B cell (primary cell): ENCODE data around the gene TBC1D2. TPM values are rescaled to one million over a fixed set of nuclear protein-coding genes. Genes with fewer than 3 reads are reported as not detected.

Experiments
- ATAC-seq: fragments of 200-7000 bp; cut with Tn5 transposase; one replicate; pipeline ENCODE4 v1.10.0; 2021; ENCODE audit warnings: low read depth, mild to moderate bottlenecking, moderate number of reproducible peaks, moderate library complexity
- CTCF ChIA-PET: fragments of 350-600 bp; sonication (Branson Sonifier 250); formaldehyde crosslinking; loops from one replicate; lab custom pipeline; 2021; ENCODE audit warnings: antibody characterized with exemption, inconsistent platforms; lab: Charles Lee
- POLR2A ChIA-PET: fragments of 350-600 bp; sonication (Branson Sonifier 250); formaldehyde crosslinking; loops from one replicate; lab custom pipeline; 2021; ENCODE audit warnings: antibody characterized with exemption; lab: Charles Lee
- DNase-seq: peaks from one replicate; pipeline ENCODE4 v3.0.0; 2013
- H2AFZ ChIP-seq: 2 replicates; pipeline ENCODE4 v1.6.1; 2012; ENCODE audit warnings: mild to moderate bottlenecking, low read depth, low read length; ENCODE audit not compliant: insufficient read depth, poor library complexity, severe bottlenecking
- H3K27ac ChIP-seq, 2 donors: 1 replicate in 1 of 2; 2 replicates in 1 of 2; pipeline ENCODE4 v1.5.1; 2012 to 2013; ENCODE audit warnings: low read length in 2 of 2, mild to moderate bottlenecking in 2 of 2, moderate library complexity in 1 of 2
- H3K27me3 ChIP-seq, 4 experiments: fragments of 200-600 bp in 1 of 4; sonication (generic) in 1 of 4; replicated peaks in 1 of 4; 1 replicate in 2 of 4; 2 replicates in 2 of 4; pipeline versions ENCODE4 v1.6.1 to v1.7.0; 2013 to 2016; ENCODE audit warnings: low read length in 3 of 4, mild to moderate bottlenecking in 2 of 4, mixed read lengths in 1 of 4, moderate library complexity in 1 of 4; ENCODE audit not compliant: insufficient read depth in 4 of 4, control insufficient read depth in 3 of 4; ENCODE audit errors: control extremely low read depth in 1 of 4
- H3K36me3 ChIP-seq, 2 experiments: replicated peaks in 1 of 2; 1 replicate in 1 of 2; 2 replicates in 1 of 2; pipeline versions ENCODE4 v1.6.1 to v1.7.1; 2013; ENCODE audit warnings: low read length in 1 of 2; ENCODE audit not compliant: insufficient read depth in 2 of 2, control insufficient read depth in 1 of 2; ENCODE audit errors: control extremely low read depth in 1 of 2, extremely low read depth in 1 of 2
- H3K4me1 ChIP-seq, 2 donors: fragments of 200-600 bp in 1 of 2; sonication (generic) in 1 of 2; 1 replicate in 1 of 2; 2 replicates in 1 of 2; pipeline versions ENCODE4 v1.5.1 to v1.6.1; 2013 to 2017; ENCODE audit warnings: low read length in 2 of 2; ENCODE audit not compliant: control insufficient read depth in 2 of 2, insufficient read depth in 2 of 2
- H3K4me2 ChIP-seq: replicated peaks from 2 replicates; pipeline ENCODE3; 2012; ENCODE audit warnings: mild to moderate bottlenecking, low read depth, low read length; ENCODE audit not compliant: poor library complexity, severe bottlenecking
- H3K4me3 ChIP-seq, 5 experiments: fragments of 200-600 bp in 1 of 5; sonication (generic) in 1 of 5; 1 replicate in 3 of 5; 2 replicates in 2 of 5; pipeline versions ENCODE4 v1.5.1 to v1.7.0; 2011 to 2016; ENCODE audit warnings: low read length in 4 of 5, mild to moderate bottlenecking in 4 of 5, low read depth in 2 of 5, control low read depth in 1 of 5, moderate library complexity in 1 of 5; ENCODE audit not compliant: insufficient read depth in 1 of 5; ENCODE audit errors: control extremely low read depth in 1 of 5, extremely low read depth in 1 of 5
- H3K79me2 ChIP-seq: fragments of 200-600 bp; sonication (generic); one replicate; pipeline ENCODE4 v1.6.0; 2016; ENCODE audit warnings: low read length; ENCODE audit not compliant: control insufficient read depth, insufficient read depth
- H3K9ac ChIP-seq: fragments of 200-600 bp; sonication (generic); 2 replicates; pipeline ENCODE4 v1.6.1; 2017; ENCODE audit warnings: mild to moderate bottlenecking, low read length, moderate library complexity
- H3K9me3 ChIP-seq, 3 donors: one replicate each; pipeline versions ENCODE4 v1.6.1 to v1.7.1; 2013; ENCODE audit warnings: low read length in 2 of 3; ENCODE audit not compliant: control insufficient read depth in 2 of 3, insufficient read depth in 1 of 3; ENCODE audit errors: control extremely low read depth in 1 of 3
- H4K20me1 ChIP-seq: 2 replicates; pipeline ENCODE4 v1.6.0; 2012; ENCODE audit warnings: mild to moderate bottlenecking, low read length; ENCODE audit not compliant: insufficient read depth, control insufficient read depth, poor library complexity, severe bottlenecking
- H3K27ac Mint-ChIP-seq: one replicate; pipeline ENCODE4 v1.8.0; 2021; ENCODE audit warnings: mixed read lengths
- H3K27me3 Mint-ChIP-seq: one replicate; pipeline ENCODE4 v1.8.0; 2021; ENCODE audit warnings: mixed read lengths
- H3K4me1 Mint-ChIP-seq: one replicate; pipeline ENCODE4 v1.8.0; 2021; ENCODE audit warnings: mixed read lengths
- H3K4me3 Mint-ChIP-seq: one replicate; pipeline ENCODE4 v1.8.0; 2021; ENCODE audit warnings: mixed read lengths
- H3K9me3 Mint-ChIP-seq: one replicate; pipeline ENCODE4 v1.8.0; 2022; ENCODE audit warnings: mixed read lengths; ENCODE audit not compliant: insufficient read depth
- CTCF ChIP-seq: fragments of 200-600 bp; IDR thresholded peaks from one replicate; pipeline ENCODE4 v1.8.0; 2022; ENCODE audit warnings: antibody characterized with exemption, mild to moderate bottlenecking
- EZH2 ChIP-seq: IDR thresholded peaks from 2 replicates; pipeline ENCODE4 v1.6.1; 2012; ENCODE audit warnings: borderline replicate concordance, low read depth, mild to moderate bottlenecking, moderate library complexity, low read length; ENCODE audit not compliant: insufficient read depth, poor library complexity, severe bottlenecking
- WGBS: methylation state at CpG from one replicate; pipeline ENCODE4 v1.1.5; 2013; ENCODE audit warnings: missing lambda C conversion rate; ENCODE audit not compliant: insufficient coverage; 5-methylcytosine and 5-hydroxymethylcytosine counted together
- intact Hi-C: fragments of 100-400 bp; cut with micrococcal nuclease; formaldehyde crosslinking; loops from one replicate; pipeline ENCODE4 v1.10.0; 2022
- polyA plus RNA-seq: library from polyadenylated mRNA; depleted of rRNA; stranded (reverse); fragments of >200 nt; gene quantifications from 2 replicates; pipeline ENCODE4 v1.2.3, GENCODE V29; 2012
- total RNA-seq, 2 donors: library from RNA; stranded (reverse); fragments of 120-200 nt in 1 of 2; gene quantifications; 1 replicate in 1 of 2; 2 replicates in 1 of 2; pipeline versions ENCODE4 v1.2.3 to v1.2.4, GENCODE V29; 2013 to 2022

The TBC1D2 gene
- total and polyA plus RNA-seq, 2 donors (not counting 1 experiment from before 2014, with no cell fraction given), result 5.0 to 5.3 TPM

GRCh38 chr9:98195671-98196070 lies 59.8 kb downstream of the TBC1D2 start:
- Histone ChIP-seq H3K9me3 (peaks cover 0 to 3% (median 0%) of the 10 kb centered on the region in 3 donors), H3K9ac (no peak overlapping the region), H3K4me1 (peaks cover 8 to 18% of the 10 kb centered on the region in 2 donors), H4K20me1 (no peaks in the 10 kb centered on the region), H3K79me2 (no peaks in the 10 kb centered on the region), H2AFZ (no peak overlapping the region), H3K27me3 (peaks cover 0 to 12% (median 2%) of the 10 kb centered on the region in 4 experiments), H3K4me2 (no peak overlapping the region), H3K4me3 (no peak overlapping the region), H3K36me3 (no peaks in the 10 kb centered on the region), H3K27ac (no peak overlapping the region)
- TF ChIP-seq EZH2 (no peak), CTCF (no peak)
- Mint-ChIP-seq H3K4me1 (peaks cover 10% of the 10 kb centered on the region), H3K9me3 (no peaks in the 10 kb centered on the region), H3K27ac (no peak overlapping the region), H3K27me3 (no peaks in the 10 kb centered on the region), H3K4me3 (no peak overlapping the region)
- ChIA-PET POLR2A (interaction anchor here (0.7 kb wide), 1 partner anchor 217 kb away, joined by 6 read pairs; no protein-coding TSS in a partner anchor), CTCF (no interaction called here)
- DNase-seq (no peak), ATAC-seq (no peak)
- intact Hi-C loops, result no loop called here
- WGBS, result 97% methylated on average over 3 of the region's 4 CpGs

GRCh38 chr9:98193336-98193944 lies 62.0 kb downstream of the TBC1D2 start:
- peak overlapping the region; percentile 83 for H3K4me2 ChIP-seq
- no peaks in the 10 kb centered on the region for H3K27me3 Mint-ChIP-seq
- no peaks in the 10 kb centered on the region for H3K9me3 Mint-ChIP-seq
- H3K4me3 ChIP-seq, result peak overlapping the region; percentile 25 to 77 (median 67)
- peak overlapping the region; percentile 93 for H2AFZ ChIP-seq
- peaks cover 8 to 18% of the 10 kb centered on the region in 2 donors for H3K4me1 ChIP-seq
- DNase-seq (no peak), ATAC-seq (no peak)
- H3K4me3 Mint-ChIP-seq, result peak overlapping the region; percentile 91
- peaks cover 10% of the 10 kb centered on the region for H3K4me1 Mint-ChIP-seq
- no peaks in the 10 kb centered on the region for H3K79me2 ChIP-seq
- H4K20me1 ChIP-seq, result no peaks in the 10 kb centered on the region
- H3K27ac Mint-ChIP-seq, result peak overlapping the region; percentile 71
- H3K27me3 ChIP-seq, result peaks cover 0 to 12% (median 2%) of the 10 kb centered on the region in 4 experiments
- no peak overlapping the region for H3K27ac ChIP-seq
- intact Hi-C loops, result loop anchor here (2.0 to 5.0 kb wide), 4 partner anchors 91 to 603 kb away; partner anchors contain the start of genes ANKS6 and TRMO
- ChIA-PET CTCF (interaction anchor here (1.0 to 2.0 kb wide), 6 partner anchors 10 to 119 kb away, joined by 3 to 9 read pairs (median 4); no protein-coding TSS in a partner anchor), POLR2A (no interaction called here)
- H3K9ac ChIP-seq, result peak overlapping the region; percentile 72
- no peaks in the 10 kb centered on the region for H3K36me3 ChIP-seq
- H3K9me3 ChIP-seq, result peaks cover 0 to 3% (median 0%) of the 10 kb centered on the region in 3 donors
- WGBS, result 58% methylated on average over 3 of the region's 8 CpGs
- TF ChIP-seq CTCF (no peak), EZH2 (no peak)
